Measurements from ENCODE around the gene GABRD. TPM values are rescaled to one million over a fixed set of nuclear protein-coding genes. Genes with fewer than 3 reads are reported as not detected.

Gene GABRD
- total and polyA plus RNA-seq, 4 donors, result 0.41 to 6.8 (median 1.8) TPM

DNA sequence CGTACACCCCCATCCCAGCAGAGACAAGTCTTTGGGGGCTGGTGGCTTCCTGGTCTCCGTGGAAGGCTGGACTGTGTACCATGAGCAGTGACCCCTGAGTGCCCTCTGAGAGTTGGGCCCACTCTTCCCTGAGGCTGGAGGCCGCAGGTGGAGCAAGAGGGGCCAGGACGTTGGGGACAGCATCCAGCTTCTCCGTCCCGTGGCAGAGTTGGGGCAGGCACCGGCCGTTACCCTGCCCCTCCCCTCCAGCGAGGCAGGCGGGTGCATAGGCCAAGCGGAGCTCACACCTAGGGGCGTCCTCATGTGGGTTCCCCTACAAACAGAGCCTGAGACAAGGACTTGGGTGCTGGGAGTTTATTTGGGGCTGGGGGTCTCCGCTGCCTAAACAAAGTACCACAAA, 14.0 kb downstream of the GABRD start:
- Histone ChIP-seq H3K27me3 (ENCODE audit: control insufficient read depth in 3 of 3, insufficient read depth in 3 of 3, low read length in 2 of 3) (no peaks in the 10 kb centered on the region), H3K4me1 (ENCODE audit: control insufficient read depth in 5 of 5, insufficient read depth in 5 of 5, low read length in 5 of 5) (no peaks in the 10 kb centered on the region), H3K9me3 (ENCODE audit: control insufficient read depth in 4 of 4, insufficient read depth in 3 of 4, low read length in 3 of 4) (peaks cover 0 to 6% (median 0%) of the 10 kb centered on the region in 4 donors), H3K4me3 (no peak overlapping the region), H3K27ac (ENCODE audit: low read depth in 1 of 2, low read length in 1 of 2) (no peak overlapping the region), H3K36me3 (ENCODE audit: control insufficient read depth in 4 of 4, insufficient read depth in 4 of 4, low read length in 4 of 4) (no peaks in the 10 kb centered on the region), H3K9ac (ENCODE audit: insufficient read depth in 1 of 2, low read length in 2 of 2) (no peak overlapping the region)
- 77 to 88% methylated on average over 13 of the region's 13 CpGs for WGBS, 2 donors
- DNase-seq (no peak), ATAC-seq (ENCODE audit: insufficient read depth, low FRiP score) (no peak)
- TF ChIP-seq, protein P1, sequence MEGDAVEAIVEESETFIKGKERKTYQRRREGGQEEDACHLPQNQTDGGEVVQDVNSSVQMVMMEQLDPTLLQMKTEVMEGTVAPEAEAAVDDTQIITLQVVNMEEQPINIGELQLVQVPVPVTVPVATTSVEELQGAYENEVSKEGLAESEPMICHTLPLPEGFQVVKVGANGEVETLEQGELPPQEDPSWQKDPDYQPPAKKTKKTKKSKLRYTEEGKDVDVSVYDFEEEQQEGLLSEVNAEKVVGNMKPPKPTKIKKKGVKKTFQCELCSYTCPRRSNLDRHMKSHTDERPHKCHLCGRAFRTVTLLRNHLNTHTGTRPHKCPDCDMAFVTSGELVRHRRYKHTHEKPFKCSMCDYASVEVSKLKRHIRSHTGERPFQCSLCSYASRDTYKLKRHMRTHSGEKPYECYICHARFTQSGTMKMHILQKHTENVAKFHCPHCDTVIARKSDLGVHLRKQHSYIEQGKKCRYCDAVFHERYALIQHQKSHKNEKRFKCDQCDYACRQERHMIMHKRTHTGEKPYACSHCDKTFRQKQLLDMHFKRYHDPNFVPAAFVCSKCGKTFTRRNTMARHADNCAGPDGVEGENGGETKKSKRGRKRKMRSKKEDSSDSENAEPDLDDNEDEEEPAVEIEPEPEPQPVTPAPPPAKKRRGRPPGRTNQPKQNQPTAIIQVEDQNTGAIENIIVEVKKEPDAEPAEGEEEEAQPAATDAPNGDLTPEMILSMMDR (IDR thresholded peaks at IDR 0.05; ENCODE audit: control extremely low read depth, extremely low read depth), result no peak

DNA sequence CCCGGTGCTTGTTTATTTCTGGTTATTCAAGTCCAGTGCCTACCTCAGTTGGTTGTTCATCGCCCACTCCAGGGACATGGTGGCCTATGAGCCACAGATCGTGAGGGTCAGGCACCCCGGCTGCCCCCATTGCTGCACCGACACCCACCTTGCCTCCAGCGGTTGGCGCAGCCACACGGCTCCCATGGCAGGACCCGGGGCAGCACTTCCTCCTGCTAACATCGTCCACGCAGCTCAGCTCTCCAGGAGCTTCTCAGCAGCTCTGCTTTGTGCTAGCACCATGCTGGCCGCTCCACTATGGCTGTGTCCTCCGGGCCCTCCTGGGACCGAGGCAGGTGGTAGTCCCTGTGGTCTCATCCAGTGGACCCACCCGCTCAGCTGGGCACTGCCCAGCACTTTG, 17.1 kb downstream of the GABRD start:
- 79 to 86% methylated on average over 15 of the region's 15 CpGs for WGBS, 2 donors
- Histone ChIP-seq H3K4me3 (no peak overlapping the region), H3K4me1 (ENCODE audit: control insufficient read depth in 5 of 5, insufficient read depth in 5 of 5, low read length in 5 of 5) (no peaks in the 10 kb centered on the region), H3K27me3 (ENCODE audit: control insufficient read depth in 3 of 3, insufficient read depth in 3 of 3, low read length in 2 of 3) (no peaks in the 10 kb centered on the region), H3K27ac (ENCODE audit: low read depth in 1 of 2, low read length in 1 of 2) (no peak overlapping the region), H3K9ac (ENCODE audit: insufficient read depth in 1 of 2, low read length in 2 of 2) (no peak overlapping the region), H3K9me3 (ENCODE audit: control insufficient read depth in 4 of 4, insufficient read depth in 3 of 4, low read length in 3 of 4) (peaks cover 0 to 12% (median 0%) of the 10 kb centered on the region in 4 donors), H3K36me3 (ENCODE audit: control insufficient read depth in 4 of 4, insufficient read depth in 4 of 4, low read length in 4 of 4) (no peaks in the 10 kb centered on the region)
- TF ChIP-seq, protein P1 (IDR thresholded peaks at IDR 0.05; ENCODE audit: control extremely low read depth, extremely low read depth), result no peak
- DNase-seq (no peak), ATAC-seq (ENCODE audit: insufficient read depth, low FRiP score) (no peak)

DNA sequence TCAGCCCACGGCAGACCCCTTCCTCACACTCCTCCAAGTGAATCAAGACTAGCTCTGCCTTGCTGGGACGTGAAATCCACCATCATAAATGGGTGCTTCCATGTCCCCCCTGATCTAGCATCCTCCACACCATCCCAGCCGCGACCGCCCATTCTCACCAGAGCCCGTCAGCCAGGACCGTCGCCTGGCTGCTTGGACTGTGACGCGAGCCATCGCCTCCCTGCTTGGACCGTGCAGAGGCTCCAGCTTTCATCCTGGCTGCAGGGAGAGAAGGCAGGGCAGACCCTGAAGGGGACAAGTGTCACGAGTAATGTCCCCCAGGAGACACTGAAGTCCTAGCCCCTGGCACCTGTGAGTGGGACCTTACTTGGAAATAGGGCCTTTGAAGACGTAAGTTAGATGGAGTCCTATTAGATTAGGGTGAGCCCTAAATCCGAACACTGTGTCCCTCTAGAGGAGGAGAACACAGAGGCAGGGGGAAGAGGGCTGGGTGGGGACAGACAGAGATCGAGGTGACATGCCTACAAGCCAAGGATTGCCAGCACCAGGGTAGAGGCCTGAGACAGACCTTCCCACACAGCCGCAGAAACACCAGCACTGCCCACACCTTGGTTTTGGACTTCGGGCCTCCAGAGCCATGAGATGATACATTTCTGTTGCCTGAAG, 18.3 kb downstream of the GABRD start:
- H3K36me3 ChIP-seq (ENCODE audit: control insufficient read depth in 4 of 4, insufficient read depth in 4 of 4, low read length in 4 of 4), result no peaks in the 10 kb centered on the region
- H3K4me3 ChIP-seq, result no peak overlapping the region
- TF ChIP-seq, protein P1 (IDR thresholded peaks at IDR 0.05; ENCODE audit: control extremely low read depth, extremely low read depth), result no peak
- H3K9ac ChIP-seq (ENCODE audit: insufficient read depth in 1 of 2, low read length in 2 of 2), result no peak overlapping the region
- no peaks in the 10 kb centered on the region for H3K27me3 ChIP-seq (ENCODE audit: control insufficient read depth in 3 of 3, insufficient read depth in 3 of 3, low read length in 2 of 3)
- no peak for DNase-seq
- no peak overlapping the region for H3K27ac ChIP-seq (ENCODE audit: low read depth in 1 of 2, low read length in 1 of 2)
- no peak for ATAC-seq (ENCODE audit: insufficient read depth, low FRiP score)
- no peaks in the 10 kb centered on the region for H3K4me1 ChIP-seq (ENCODE audit: control insufficient read depth in 5 of 5, insufficient read depth in 5 of 5, low read length in 5 of 5)
- WGBS, 2 donors, result 82 to 84% methylated on average over 18 of the region's 18 CpGs
- H3K9me3 ChIP-seq (ENCODE audit: control insufficient read depth in 4 of 4, insufficient read depth in 3 of 4, low read length in 3 of 4), result peaks cover 0 to 12% (median 0%) of the 10 kb centered on the region in 4 donors

DNA sequence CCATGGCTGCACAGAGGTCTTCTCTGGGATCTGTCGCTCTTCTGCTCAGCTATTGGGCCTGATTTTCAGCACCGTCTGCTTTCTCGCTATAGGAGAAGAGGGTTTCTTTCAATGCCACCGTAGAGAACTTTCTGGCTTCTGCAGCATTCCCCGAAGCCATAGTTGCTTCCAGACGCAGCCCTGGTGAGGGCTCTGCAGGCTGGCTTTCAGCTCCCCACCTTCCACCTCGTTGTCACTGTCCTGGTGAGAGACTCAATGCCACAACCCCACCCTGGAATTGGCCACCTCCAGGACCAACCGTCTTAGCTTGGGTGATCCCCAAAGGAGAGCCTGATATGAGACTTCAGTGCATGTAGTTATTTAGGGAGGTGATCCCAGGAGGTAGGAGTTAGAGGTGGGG, 19.1 kb downstream of the GABRD start:
- ATAC-seq (ENCODE audit: insufficient read depth, low FRiP score) (no peak), DNase-seq (no peak)
- TF ChIP-seq, protein P1 (IDR thresholded peaks at IDR 0.05; ENCODE audit: control extremely low read depth, extremely low read depth), result no peak
- no peak overlapping the region for H3K27ac ChIP-seq (ENCODE audit: low read depth in 1 of 2, low read length in 1 of 2)
- no peaks in the 10 kb centered on the region for H3K4me1 ChIP-seq (ENCODE audit: control insufficient read depth in 5 of 5, insufficient read depth in 5 of 5, low read length in 5 of 5)
- H3K4me3 ChIP-seq, result no peak overlapping the region
- 91 to 95% methylated on average over 8 of the region's 8 CpGs for WGBS, 2 donors
- H3K27me3 ChIP-seq (ENCODE audit: control insufficient read depth in 3 of 3, insufficient read depth in 3 of 3, low read length in 2 of 3), result no peaks in the 10 kb centered on the region
- H3K9ac ChIP-seq (ENCODE audit: insufficient read depth in 1 of 2, low read length in 2 of 2), result no peak overlapping the region
- no peaks in the 10 kb centered on the region for H3K36me3 ChIP-seq (ENCODE audit: control insufficient read depth in 4 of 4, insufficient read depth in 4 of 4, low read length in 4 of 4)
- peaks cover 0 to 12% (median 0%) of the 10 kb centered on the region in 4 donors for H3K9me3 ChIP-seq (ENCODE audit: control insufficient read depth in 4 of 4, insufficient read depth in 3 of 4, low read length in 3 of 4)

All from lung (tissue), 12 donors.